T-helper 22 cell (primary cell): Measurements from ENCODE around the gene FBXO11.
"Not testable (repeated sequence)": the region's sequence is repeated elsewhere in the genome, so short reads cannot be mapped to it uniquely, and the experiment has no call there.

Experiments used
- DNase-seq: peaks from one replicate; pipeline ENCODE4 v3.0.0-alpha.2; 2020; ENCODE audit warnings: low read depth

Gene FBXO11

GRCh38 chr2:47897883-47898731 lies 8.2 kb downstream of the FBXO11 start:
- DNase-seq = no peak

- DNase-seq = not testable (repeated sequence)
Measured at GRCh38 chr2:47897191-47897882, 9.0 kb downstream of the FBXO11 start.

GRCh38 chr2:47896450-47896968 lies 9.8 kb downstream of the FBXO11 start:
- no peak for DNase-seq

GRCh38 chr2:47893771-47894170 lies 12.5 kb downstream of the FBXO11 start:
- no peak for DNase-seq

- no peak for DNase-seq
Measured at GRCh38 chr2:47892338-47892730, 14.0 kb downstream of the FBXO11 start.

GRCh38 chr2:47891369-47892337 lies 14.6 kb downstream of the FBXO11 start:
- DNase-seq = no peak

GRCh38 chr2:47890711-47891368 lies 15.5 kb downstream of the FBXO11 start:
- no peak for DNase-seq

- DNase-seq = no peak
Measured at GRCh38 chr2:47888581-47889280, 17.6 kb downstream of the FBXO11 start.

GRCh38 chr2:47876912-47877311 lies 29.4 kb downstream of the FBXO11 start:
- DNase-seq = no peak

- no peak for DNase-seq
Measured at GRCh38 chr2:47872941-47873340, 33.4 kb downstream of the FBXO11 start.

- no peak for DNase-seq
Measured at GRCh38 chr2:47870641-47871540, 35.4 kb downstream of the FBXO11 start.

GRCh38 chr2:47869859-47870595 lies 36.3 kb downstream of the FBXO11 start:
- no peak for DNase-seq

- DNase-seq = no peak
Measured at GRCh38 chr2:47868611-47869352, 37.5 kb downstream of the FBXO11 start.

- DNase-seq = no peak
Measured at GRCh38 chr2:47867205-47867604, 39.1 kb downstream of the FBXO11 start.

- no peak for DNase-seq
Measured at GRCh38 chr2:47864566-47864965, 41.7 kb downstream of the FBXO11 start.

- DNase-seq = no peak
Measured at GRCh38 chr2:47862949-47863348, 43.3 kb downstream of the FBXO11 start.

- not testable (repeated sequence) for DNase-seq
Measured at GRCh38 chr2:47853067-47853777, 53.1 kb downstream of the FBXO11 start.

GRCh38 chr2:47850198-47850597 lies 56.1 kb downstream of the FBXO11 start:
- DNase-seq = no peak
